DND-41 (cell line): Measurements from ENCODE around the gene GADD45GIP1.

Source experiments
- ATAC-seq: fragments of 200-7000 bp; cut with Tn5 transposase; 3 replicates; pipeline ENCODE4 v1.9.1; 2021; ENCODE audit warnings: low read depth; ENCODE audit not compliant: insufficient read depth
- DNase-seq: peaks from one replicate; pipeline ENCODE4 v3.0.0-alpha.2; 2020
- H2AFZ ChIP-seq: 2 replicates; pipeline ENCODE4 v1.6.0; 2012; ENCODE audit warnings: low read depth, low read length
- H3K27ac ChIP-seq: 2 replicates; pipeline ENCODE4 v1.5.1; 2012; ENCODE audit warnings: low read length, inconsistent platforms
- H3K27me3 ChIP-seq: fragments of 200-600 bp; sonication (generic); 2 replicates; pipeline ENCODE4 v1.6.0; 2012; ENCODE audit warnings: low read length, mild to moderate bottlenecking, inconsistent platforms; ENCODE audit not compliant: insufficient read depth, poor library complexity
- H3K36me3 ChIP-seq: 2 replicates; pipeline ENCODE4 v1.5.1; 2012; ENCODE audit warnings: low read length, inconsistent platforms; ENCODE audit not compliant: insufficient read depth
- H3K4me1 ChIP-seq: 2 replicates; pipeline ENCODE4 v1.5.1; 2012; ENCODE audit warnings: mild to moderate bottlenecking, low read length; ENCODE audit not compliant: insufficient read depth
- H3K4me2 ChIP-seq: 2 replicates; pipeline ENCODE4 v1.6.0; 2012; ENCODE audit warnings: mild to moderate bottlenecking, moderate library complexity, low read length, inconsistent platforms; ENCODE audit not compliant: insufficient read depth
- H3K4me3 ChIP-seq, 2 experiments: fragments of 200-600 bp in 1 of 2; shearing (Covaris generic) in 1 of 2; 2 replicates each; pipeline ENCODE4 v1.5.1; 2012 to 2016; ENCODE audit warnings: inconsistent platforms in 2 of 2, low read length in 2 of 2, mild to moderate bottlenecking in 2 of 2, low read depth in 1 of 2, moderate library complexity in 1 of 2
- H3K79me2 ChIP-seq: 2 replicates; pipeline ENCODE4 v1.6.0; 2012; ENCODE audit warnings: low read length, inconsistent platforms; ENCODE audit not compliant: insufficient read depth
- H3K9ac ChIP-seq: 2 replicates; pipeline ENCODE4 v1.6.0; 2012; ENCODE audit warnings: low read depth, mild to moderate bottlenecking, inconsistent platforms, low read length, moderate library complexity
- H3K9me3 ChIP-seq: 2 replicates; pipeline ENCODE4 v1.5.1; 2012; ENCODE audit warnings: low read length, moderate library complexity, mild to moderate bottlenecking, inconsistent platforms; ENCODE audit not compliant: insufficient read depth, severe bottlenecking
- H4K20me1 ChIP-seq: 2 replicates; pipeline ENCODE4 v1.6.0; 2012; ENCODE audit warnings: low read length; ENCODE audit not compliant: insufficient read depth
- CTCF ChIP-seq: IDR thresholded peaks from 2 replicates; pipeline ENCODE4 v1.5.1; 2012; ENCODE audit warnings: borderline replicate concordance, low read length, moderate library complexity, mild to moderate bottlenecking; ENCODE audit not compliant: poor library complexity, severe bottlenecking; ENCODE audit errors: extremely low read depth
- EZH2 ChIP-seq: IDR thresholded peaks from 3 replicates; pipeline ENCODE4 v1.6.1; 2012; ENCODE audit warnings: borderline replicate concordance, low read depth, mild to moderate bottlenecking, moderate library complexity, low read length, inconsistent platforms; ENCODE audit not compliant: severe bottlenecking

The GADD45GIP1 gene

GRCh38 chr19:12970070-12970820, 13.2 kb upstream of the GADD45GIP1 start:
- no peak for TF ChIP-seq EZH2
- no peak for TF ChIP-seq CTCF
- no peak overlapping the region for H3K9ac ChIP-seq
- no peaks in the 10 kb centered on the region for H4K20me1 ChIP-seq
- H3K27me3 ChIP-seq, result no peaks in the 10 kb centered on the region
- DNase-seq, result no peak
- ATAC-seq, result no peak
- H3K9me3 ChIP-seq, result no peaks in the 10 kb centered on the region
- H3K79me2 ChIP-seq, result no peaks in the 10 kb centered on the region
- no peak overlapping the region for H2AFZ ChIP-seq
- no peak overlapping the region for H3K4me2 ChIP-seq
- no peaks in the 10 kb centered on the region for H3K36me3 ChIP-seq
- no peak overlapping the region for H3K27ac ChIP-seq
- peaks cover 10% of the 10 kb centered on the region for H3K4me1 ChIP-seq
- no peak overlapping the region for H3K4me3 ChIP-seq

GRCh38 chr19:12969292-12969988, 12.4 kb upstream of the GADD45GIP1 start, which contains the start of gene DAND5:
Gene DAND5 (plus strand): TSS chr19:12969576. CDS start chr19:12969661, 85 bp downstream.
- DNase-seq, result no peak
- Histone ChIP-seq H3K9ac (no peak within 1 kb of the TSS), H3K4me3 (no peak within 1 kb of the TSS), H2AFZ (no peak within 1 kb of the TSS), H4K20me1 (no peaks in the 10 kb centered on the region), H3K79me2 (no peaks in the 10 kb centered on the region), H3K36me3 (no peaks in the 10 kb centered on the region), H3K4me2 (no peak within 1 kb of the TSS), H3K27ac (no peak within 1 kb of the TSS), H3K4me1 (peaks cover 16% of the 10 kb centered on the region), H3K9me3 (no peaks in the 10 kb centered on the region), H3K27me3 (no peaks in the 10 kb centered on the region)
- no peak for ATAC-seq
- TF ChIP-seq CTCF (no peak), EZH2 (no peak)

GRCh38 chr19:12967907-12968306, 10.9 kb upstream of the GADD45GIP1 start:
- Histone ChIP-seq H3K4me2 (no peak overlapping the region), H3K79me2 (no peaks in the 10 kb centered on the region), H3K36me3 (no peaks in the 10 kb centered on the region), H3K27ac (no peak overlapping the region), H3K9me3 (no peaks in the 10 kb centered on the region), H2AFZ (no peak overlapping the region), H3K27me3 (no peaks in the 10 kb centered on the region), H4K20me1 (no peaks in the 10 kb centered on the region), H3K4me1 (peaks cover 16% of the 10 kb centered on the region), H3K4me3 (no peak overlapping the region), H3K9ac (no peak overlapping the region)
- TF ChIP-seq CTCF (no peak), EZH2 (no peak)
- DNase-seq (no peak), ATAC-seq (no peak)
